ENCODE data around the gene WDR82.

Gene WDR82

DNA sequence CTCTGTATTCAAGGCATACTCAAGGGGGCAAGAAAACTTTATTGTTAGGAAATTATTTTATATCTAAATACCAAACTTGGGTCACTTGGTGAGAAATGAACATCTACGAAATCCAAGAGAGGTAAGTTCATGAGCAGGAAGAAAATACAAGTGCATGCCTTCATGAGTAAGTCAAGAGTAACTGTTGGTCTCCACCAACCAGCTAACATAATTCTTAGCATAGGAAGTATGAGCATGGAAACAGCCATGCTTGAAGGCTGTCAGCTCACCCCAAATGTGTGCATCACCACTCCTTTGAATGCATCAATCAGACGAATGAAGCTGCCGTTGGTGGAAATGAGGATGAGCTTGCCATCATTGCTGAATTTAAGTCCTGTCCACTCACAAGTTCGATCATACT, 19.0 kb downstream of the WDR82 start:
- DNase-seq = no peak

DNA sequence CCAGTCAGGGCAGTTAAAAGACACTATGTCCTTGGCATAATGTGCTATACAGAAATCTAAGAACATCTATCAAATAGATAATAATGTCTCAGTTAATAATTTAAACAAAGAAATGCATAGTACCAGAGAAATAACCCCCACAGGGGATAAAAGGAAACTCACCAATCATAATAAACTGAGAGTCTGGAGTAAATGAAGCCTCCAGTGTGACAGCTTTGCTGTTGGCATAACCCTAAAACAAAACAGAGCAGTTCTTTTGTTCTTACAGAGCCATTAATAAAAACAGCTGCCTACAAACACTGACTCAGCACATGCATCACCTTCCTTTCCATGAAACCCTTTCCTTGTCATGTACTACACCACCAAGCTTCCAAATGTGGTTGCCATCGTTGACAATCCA, 19.4 kb downstream of the WDR82 start:
- DNase-seq = no peak

DNA sequence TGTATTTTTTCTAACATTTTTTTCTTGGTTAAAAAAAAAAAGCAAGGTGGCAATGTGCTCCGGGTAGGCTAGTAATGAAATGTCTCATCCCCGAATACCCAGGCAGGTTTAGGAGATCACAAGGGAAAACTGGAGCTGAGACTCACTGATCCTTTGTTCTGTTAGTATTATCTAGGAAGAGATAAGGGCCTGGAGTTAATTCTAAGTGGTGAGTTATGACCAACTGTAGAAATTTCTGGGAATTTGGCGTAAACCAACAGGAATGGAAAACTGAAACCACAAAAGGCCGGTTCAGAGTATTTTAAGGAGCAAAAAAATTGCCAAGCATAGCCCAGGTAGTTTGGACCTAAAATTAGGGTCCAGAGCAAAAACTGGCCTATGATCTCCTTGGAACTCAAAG, 20.5 kb downstream of the WDR82 start:
- no peak for DNase-seq

DNA sequence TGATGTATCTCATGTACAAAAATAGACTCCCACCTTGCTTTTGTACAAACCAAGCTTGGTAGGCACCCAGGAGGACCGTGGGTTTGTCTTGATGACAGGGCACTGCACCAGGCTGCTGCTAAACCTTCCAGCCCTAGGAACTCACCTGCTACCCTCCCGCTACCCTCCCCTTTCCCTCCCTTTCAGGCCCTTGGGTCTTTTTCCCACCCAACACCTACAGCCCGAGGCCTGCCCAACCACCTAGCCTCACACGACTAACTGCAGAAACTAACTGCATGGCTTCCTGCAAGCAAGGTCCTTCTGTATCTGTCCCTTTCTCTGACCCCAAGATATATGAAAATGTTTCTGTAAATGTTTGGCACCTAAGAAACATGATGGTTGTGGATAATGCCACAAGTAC, 21.8 kb downstream of the WDR82 start:
- no peak for DNase-seq

DNA sequence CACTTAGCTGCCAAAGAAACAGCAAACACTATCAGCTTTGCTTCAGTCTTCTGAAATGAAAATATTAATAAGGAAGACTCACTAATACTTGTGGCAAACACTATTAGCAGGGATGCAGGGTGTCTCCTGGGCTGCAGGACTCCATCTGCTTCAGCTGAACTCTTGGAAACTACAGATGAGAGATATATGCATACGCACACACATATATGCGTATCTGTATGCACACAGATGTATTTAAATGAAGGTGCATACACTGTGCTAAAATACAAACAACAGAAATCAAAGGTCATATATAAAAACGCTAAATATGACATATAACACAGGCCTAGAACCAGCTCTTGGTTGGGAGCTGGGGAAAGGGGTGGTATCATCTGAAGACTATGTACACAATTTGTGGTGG, 22.3 kb downstream of the WDR82 start:
- no peak for DNase-seq

DNA sequence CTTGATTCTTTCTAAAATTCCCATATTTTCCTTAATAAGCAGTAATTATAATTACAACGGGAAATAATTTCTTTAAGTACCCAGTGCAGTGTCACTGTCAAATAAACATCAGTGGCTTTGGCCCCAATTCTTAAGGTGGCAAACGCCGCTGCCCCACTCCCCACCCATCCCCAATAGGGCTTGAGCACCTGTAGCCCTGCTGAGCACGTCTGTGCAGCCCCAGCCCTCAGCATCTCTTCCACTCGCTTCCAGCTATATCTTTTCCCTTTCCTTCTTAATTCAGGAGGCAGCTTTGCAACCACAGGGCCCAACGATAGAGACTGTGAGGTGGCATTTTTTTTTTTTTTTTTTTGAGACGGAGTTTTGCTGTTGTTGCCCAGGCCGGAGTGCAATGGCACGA, 23.8 kb downstream of the WDR82 start:
- no peak for DNase-seq

DNA sequence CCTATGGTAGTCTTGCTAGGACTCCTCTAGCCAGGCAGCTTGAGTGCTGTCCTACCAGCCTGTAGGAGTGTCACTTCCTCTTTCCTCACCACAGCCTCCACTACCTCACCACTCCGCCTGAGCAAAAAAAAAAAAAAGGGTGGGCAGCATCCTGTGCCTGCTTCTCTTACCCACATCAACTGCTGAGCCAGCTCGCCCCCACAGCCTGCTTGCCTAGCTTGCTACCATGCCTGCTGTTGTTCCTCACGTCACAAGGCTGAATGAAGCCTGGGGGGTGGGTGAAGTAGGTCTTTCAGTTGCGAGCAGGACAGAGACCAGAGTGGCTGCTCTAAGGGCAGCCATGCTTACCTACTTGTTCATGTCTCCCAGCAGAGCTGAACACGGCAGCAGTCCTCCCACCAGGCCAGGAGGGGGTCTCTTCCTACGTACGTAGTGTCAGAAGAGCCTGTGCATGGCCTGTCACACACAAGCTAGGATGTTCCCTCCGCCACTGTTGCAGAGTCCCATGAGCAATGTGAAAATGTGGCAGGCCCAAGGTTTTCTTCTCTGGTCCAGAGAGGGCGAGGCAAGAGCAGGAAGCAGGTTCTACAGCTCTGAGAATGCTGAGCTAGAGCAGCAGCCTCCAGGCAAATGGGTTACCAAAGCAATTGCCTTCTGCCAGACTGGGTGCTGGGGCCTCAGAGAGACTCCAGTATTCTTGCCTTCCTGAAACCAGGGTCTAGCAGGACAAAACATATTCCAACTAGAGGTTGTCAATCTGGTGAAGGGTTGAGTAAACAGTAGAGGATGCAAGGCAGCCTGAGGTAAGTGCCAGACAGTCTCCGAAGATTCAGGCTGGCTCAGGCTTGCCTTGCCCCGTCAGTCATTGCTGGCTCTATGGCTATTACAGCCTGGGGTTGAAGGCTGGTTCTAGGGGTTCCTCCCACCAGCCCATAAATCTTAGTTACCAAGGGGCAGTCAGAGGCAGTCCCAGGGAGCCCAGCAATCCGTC, 24.8 kb downstream of the WDR82 start:
- peak in 10 of 51 donors; percentile 12 to 83 (median 42) for DNase-seq

- DNase-seq = no peak
Measured at GRCh38 chr3:52250122-52250521, 28.3 kb downstream of the WDR82 start.

DNA sequence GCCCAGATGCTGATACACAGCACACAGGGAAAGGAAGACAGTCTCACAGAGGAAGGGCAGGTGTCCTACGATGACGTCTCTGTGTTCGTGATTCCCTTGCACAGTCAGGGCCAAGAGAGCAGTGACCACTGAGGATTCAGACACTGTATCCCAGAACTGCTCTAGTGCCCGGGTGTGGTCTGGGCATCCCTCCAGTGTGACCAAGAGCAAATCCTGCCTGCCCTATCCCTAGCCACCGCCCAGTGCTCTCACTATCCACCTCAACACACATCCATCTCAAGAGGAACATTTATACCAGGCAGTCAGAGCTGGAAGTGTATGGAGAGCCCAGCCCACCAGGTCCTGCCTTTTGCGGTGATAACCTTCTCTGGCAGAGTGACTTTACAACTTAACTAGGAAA, 28.8 kb downstream of the WDR82 start:
- DNase-seq = no peak

- peak in 8 of 51 donors; percentile 15 to 64 (median 32) for DNase-seq
Measured at GRCh38 chr3:52248816-52249547, 29.5 kb downstream of the WDR82 start.

DNA sequence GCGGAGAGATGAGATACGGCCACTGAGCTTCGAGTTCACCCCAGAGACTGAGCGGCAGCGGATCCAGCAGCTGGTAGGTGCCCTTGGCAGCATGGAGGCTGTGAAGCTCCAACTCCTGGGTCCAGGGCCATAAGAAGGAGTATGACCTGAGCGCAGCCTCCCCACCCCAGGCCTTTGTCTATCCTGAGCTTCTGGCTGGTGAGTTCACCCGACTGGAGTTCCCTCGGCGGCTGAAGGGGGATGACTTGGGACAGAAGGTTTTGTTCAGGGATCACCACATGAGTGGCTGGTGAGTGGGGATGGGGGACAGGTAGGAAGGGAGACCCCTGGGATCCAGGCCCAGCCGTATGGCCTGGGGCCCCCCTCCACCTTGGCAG, 30.3 kb downstream of the WDR82 start:
- DNase-seq = no peak

DNA sequence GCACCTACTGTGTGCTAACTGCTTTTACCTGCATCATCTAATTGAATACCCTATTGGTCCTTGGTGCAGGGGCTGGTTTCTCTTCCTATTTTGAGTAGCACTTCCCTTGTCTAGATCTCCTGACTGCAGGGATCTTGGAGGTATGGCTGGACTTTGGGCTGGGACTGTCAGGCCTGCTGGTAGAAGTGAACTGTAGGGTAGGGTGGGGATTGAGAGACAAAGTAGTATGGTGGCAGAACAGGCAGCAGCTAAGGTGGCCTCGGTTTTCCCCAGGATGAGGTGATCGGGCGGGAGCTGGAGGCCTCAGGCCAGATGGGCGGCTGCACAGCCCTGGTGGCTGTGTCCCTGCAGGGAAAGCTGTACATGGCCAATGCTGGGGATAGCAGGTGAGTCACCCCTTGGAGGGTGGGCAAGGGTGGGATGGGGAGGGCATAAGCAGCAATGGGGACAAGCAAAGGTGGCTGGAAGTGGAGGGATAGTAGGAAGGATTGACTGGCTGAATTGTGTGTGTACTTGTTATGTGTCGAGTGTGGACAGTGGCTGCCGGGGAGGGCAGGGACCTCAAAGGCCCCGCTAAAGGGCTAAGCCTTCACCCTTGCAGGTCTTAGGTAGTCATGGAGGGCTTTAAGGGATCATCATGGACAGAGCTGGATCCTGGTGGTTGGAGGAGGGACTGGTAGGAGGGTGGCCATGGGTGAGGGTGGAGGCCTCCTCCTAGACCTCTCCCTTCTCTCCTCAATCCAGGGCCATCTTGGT, 30.9 kb downstream of the WDR82 start:
- DNase-seq = no peak

- DNase-seq = no peak
Measured at GRCh38 chr3:52246728-52247408, 31.6 kb downstream of the WDR82 start.

GRCh38 chr3:52246264-52246620, 32.2 kb downstream of the WDR82 start:
- no peak for DNase-seq

- DNase-seq = peak in 5 of 51 donors; percentile 27 to 48 (median 32)
Measured at GRCh38 chr3:52245322-52246263, 32.9 kb downstream of the WDR82 start, which contains the start of gene PPM1M. Gene PPM1M (plus strand): TSS chr3:52245759. CDS start chr3:52245825, 66 bp downstream.

GRCh38 chr3:52243791-52244628, 34.4 kb downstream of the WDR82 start:
- peak in 4 of 51 donors; percentile 13 to 24 (median 18) for DNase-seq

DNA sequence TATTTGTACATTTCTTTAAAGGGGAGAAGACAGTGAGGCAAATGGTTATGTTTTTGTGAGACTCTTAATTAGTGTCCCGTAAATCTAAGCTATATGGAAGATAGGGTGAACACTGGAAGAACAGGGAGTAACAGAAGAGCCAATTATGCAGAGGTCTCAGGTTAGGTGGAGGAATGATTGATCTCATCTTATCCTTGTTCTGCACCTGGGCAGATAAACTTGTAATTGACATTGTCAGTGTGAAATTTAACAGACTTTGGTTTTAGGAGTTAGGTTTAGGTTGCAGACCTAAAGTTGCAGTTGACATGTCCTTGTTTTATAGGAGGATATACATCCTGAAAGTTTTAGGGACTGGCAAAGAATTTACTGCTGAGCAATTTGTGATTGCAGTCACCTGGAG, 36.4 kb downstream of the WDR82 start:
- no peak for DNase-seq

DNA sequence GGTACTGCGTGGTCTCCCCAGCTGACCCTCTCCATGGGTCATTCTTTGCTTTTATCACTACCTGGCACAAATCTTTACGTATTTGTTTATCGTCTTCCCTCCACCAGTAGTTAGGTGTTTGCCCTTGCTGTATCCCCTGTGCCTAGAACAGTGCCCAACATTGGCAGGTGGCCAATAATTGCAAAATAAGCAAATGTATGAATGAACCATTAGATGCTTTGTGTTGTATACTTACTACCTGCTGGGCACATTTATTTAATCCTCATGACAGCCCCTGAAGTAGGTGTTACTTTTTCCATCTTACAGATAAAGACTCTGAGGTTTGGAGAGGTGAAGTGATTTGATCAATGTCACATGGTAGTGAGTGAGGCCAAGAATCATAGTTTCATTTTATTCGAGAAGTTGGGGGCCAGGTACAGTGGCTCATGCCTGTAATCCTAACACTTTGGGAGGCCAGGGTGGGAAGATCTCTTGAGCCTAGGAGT, 37.5 kb downstream of the WDR82 start:
- no peak for DNase-seq

Data from hypothalamus (tissue), 51 donors.